ENCODE data around the gene TUBA1B.

GRCh38 chr12:49086116-49086515 is 45.1 kb downstream of the TUBA1B start:
- TF ChIP-seq, protein P1, sequence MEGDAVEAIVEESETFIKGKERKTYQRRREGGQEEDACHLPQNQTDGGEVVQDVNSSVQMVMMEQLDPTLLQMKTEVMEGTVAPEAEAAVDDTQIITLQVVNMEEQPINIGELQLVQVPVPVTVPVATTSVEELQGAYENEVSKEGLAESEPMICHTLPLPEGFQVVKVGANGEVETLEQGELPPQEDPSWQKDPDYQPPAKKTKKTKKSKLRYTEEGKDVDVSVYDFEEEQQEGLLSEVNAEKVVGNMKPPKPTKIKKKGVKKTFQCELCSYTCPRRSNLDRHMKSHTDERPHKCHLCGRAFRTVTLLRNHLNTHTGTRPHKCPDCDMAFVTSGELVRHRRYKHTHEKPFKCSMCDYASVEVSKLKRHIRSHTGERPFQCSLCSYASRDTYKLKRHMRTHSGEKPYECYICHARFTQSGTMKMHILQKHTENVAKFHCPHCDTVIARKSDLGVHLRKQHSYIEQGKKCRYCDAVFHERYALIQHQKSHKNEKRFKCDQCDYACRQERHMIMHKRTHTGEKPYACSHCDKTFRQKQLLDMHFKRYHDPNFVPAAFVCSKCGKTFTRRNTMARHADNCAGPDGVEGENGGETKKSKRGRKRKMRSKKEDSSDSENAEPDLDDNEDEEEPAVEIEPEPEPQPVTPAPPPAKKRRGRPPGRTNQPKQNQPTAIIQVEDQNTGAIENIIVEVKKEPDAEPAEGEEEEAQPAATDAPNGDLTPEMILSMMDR (IDR thresholded peaks at IDR 0.05; ENCODE audit: low read depth, low read length, poor library complexity, severe bottlenecking) = no peak
- TF ChIP-seq EZH2phosphoT487 (IDR thresholded peaks at IDR 0.05; ENCODE audit: borderline replicate concordance, low read length) = no peak

All from DOHH2 (cell line).